HG03521 (cell line): Measurements from ENCODE around the gene C19orf38.
"Not testable (repeated sequence)": the region's sequence is repeated elsewhere in the genome, so short reads cannot be mapped to it uniquely, and the experiment has no call there.

Experiments
- ATAC-seq: cut with Tn5 transposase; IDR thresholded peaks from one replicate; pipeline ENCODE4 v1.9.1; 2021; ENCODE audit warnings: mild to moderate bottlenecking, moderate library complexity; ENCODE audit not compliant: unreplicated experiment

The C19orf38 gene

GRCh38 chr19:10846500-10847202 lies 1.6 kb upstream of the C19orf38 start:
- ATAC-seq, result no peak

- ATAC-seq, result no peak
Measured at GRCh38 chr19:10850631-10851030, 2.4 kb downstream of the C19orf38 start.

GRCh38 chr19:10852098-10852800 lies 4.0 kb downstream of the C19orf38 start:
- no peak for ATAC-seq

GRCh38 chr19:10852941-10853340 lies 4.7 kb downstream of the C19orf38 start:
- ATAC-seq, result no peak

- ATAC-seq, result no peak
Measured at GRCh38 chr19:10854350-10855089, 6.3 kb downstream of the C19orf38 start.

- no peak for ATAC-seq
Measured at GRCh38 chr19:10855879-10856522, 7.8 kb downstream of the C19orf38 start.

- not testable (repeated sequence) for ATAC-seq
Measured at GRCh38 chr19:10856899-10857298, 8.7 kb downstream of the C19orf38 start.

GRCh38 chr19:10858204-10858828 lies 10.1 kb downstream of the C19orf38 start:
- no peak for ATAC-seq

- no peak for ATAC-seq
Measured at GRCh38 chr19:10861103-10861651, 13.0 kb downstream of the C19orf38 start.

- ATAC-seq, result no peak
Measured at GRCh38 chr19:10862561-10863106, 14.4 kb downstream of the C19orf38 start.

- no peak for ATAC-seq
Measured at GRCh38 chr19:10863107-10863717, 15.0 kb downstream of the C19orf38 start.

- no peak for ATAC-seq
Measured at GRCh38 chr19:10864538-10864899, 16.3 kb downstream of the C19orf38 start.

- no peak for ATAC-seq
Measured at GRCh38 chr19:10866495-10866894, 18.3 kb downstream of the C19orf38 start.

- ATAC-seq, result no peak
Measured at GRCh38 chr19:10868872-10869547, 20.8 kb downstream of the C19orf38 start.

GRCh38 chr19:10869872-10870311 lies 21.7 kb downstream of the C19orf38 start:
- not testable (repeated sequence) for ATAC-seq

GRCh38 chr19:10870501-10870954 lies 22.3 kb downstream of the C19orf38 start:
- ATAC-seq, result no peak

- peak; percentile 77 for ATAC-seq
Measured at GRCh38 chr19:10870955-10871603, 22.9 kb downstream of the C19orf38 start, which contains the start of gene CARM1. Gene CARM1 (plus strand): TSS chr19:10871553. CDS start chr19:10871703, 150 bp downstream.
